Measurements from ENCODE around the gene HS3ST2.

Gene HS3ST2

DNA sequence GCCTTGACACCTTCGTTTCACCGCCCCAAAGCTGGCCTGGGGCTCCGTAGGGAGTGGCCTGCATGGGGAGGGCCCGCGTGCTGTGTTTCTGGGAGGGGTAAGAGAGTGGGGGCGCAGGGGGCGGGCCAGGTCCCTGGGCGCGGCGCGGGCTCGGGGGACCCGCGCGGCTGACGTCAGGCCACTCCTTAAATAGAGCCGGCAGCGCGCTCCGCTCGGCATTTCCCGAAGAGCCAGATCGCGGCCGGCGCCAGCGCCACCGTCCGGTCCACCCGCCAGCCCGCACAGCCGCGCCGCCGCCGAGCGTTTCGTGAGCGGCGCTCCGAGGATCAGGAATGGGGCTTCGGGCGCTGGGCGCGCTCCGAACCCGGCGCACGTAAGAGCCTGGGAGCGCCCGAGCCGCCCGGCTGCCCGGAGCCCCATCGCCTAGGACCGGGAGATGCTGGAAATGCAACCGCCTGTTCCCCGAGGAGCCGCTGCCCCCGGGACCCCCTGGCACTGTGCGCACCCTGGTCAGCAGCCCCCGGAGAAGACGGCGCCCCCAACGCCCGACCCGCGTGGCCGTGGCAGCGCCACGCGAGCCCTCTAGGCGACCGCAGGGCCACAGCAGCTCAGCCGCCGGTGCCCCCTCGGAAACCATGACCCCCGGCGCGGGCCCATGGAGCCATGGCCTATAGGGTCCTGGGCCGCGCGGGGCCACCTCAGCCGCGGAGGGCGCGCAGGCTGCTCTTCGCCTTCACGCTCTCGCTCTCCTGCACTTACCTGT lies at the start of gene HS3ST2:
Gene HS3ST2 (plus strand): TSS at position 215 of the 763 bp plus-strand sequence. CDS start 449 bp downstream, at position 664.
- no peak for DNase-seq

DNA sequence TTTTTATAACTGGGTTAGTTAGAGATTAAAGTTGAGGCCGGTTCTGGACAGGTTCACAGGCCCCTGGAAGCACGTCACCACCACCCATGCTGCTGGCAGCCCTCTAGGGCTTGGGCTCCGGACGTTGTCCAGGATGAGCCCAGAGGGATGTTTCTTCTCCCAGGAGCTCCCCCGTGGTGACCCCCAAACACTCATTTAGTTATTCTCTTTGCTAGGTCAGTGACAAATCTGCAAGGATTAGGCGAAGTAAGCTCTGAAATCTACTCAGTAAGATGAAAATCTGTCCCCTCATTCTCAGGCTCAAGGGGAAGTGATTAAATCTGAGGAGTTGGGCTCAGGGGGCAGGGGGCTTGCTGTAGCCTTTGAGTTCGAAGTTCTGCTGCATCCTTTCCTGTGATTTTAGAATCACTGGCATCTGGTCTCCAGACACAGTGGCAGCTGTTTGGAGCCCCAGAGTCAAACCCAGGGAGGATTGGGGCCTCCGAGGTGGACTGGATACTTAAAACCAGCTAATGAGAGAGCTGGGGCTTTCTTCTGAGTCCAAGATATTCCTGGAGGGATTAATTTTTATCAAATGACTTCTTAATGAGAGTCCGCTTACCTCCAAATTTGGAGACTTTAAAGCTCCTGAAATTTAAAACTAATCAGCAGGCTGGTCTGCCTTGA lies 49.2 kb upstream of the HS3ST2 start:
- DNase-seq = no peak

DNA sequence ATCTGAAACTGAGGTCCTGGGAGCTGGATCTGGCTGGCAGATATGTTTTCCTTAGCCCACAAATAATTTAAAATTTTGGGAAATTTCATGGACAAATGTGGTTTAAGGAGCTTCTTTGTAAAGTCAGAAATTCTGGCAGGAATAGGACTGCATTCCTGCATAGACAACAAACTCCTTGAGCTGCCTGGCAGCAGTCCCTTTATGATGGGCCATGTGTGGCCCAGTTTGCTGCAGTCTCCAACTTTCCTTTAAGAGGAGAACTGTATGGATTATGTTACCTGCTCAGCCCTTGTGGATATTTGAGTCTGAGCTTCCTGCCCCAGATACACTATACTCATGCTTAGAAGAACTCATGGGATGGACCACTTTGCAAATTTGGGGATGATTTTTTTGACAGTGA lies 48.5 kb upstream of the HS3ST2 start:
- no peak for DNase-seq

DNA sequence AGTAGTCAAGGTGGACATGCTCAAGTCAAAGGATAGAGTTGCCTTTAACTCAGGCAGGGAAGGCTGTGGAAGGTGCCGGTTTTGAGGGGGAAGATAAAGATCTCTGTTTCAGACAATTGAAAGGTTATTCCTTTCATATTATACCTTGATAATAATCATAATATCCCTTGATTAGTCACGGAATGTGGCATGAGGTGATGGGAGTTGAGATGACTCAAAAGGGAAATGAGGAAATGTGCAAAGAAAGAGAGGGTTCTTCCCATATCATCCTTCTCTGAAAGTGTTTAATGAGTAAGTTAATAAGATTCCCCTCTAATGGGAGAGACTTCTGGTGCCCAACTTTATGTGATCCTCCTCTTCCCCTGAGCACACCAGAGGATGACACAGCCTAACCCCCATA lies 43.1 kb upstream of the HS3ST2 start:
- DNase-seq = no peak

DNA sequence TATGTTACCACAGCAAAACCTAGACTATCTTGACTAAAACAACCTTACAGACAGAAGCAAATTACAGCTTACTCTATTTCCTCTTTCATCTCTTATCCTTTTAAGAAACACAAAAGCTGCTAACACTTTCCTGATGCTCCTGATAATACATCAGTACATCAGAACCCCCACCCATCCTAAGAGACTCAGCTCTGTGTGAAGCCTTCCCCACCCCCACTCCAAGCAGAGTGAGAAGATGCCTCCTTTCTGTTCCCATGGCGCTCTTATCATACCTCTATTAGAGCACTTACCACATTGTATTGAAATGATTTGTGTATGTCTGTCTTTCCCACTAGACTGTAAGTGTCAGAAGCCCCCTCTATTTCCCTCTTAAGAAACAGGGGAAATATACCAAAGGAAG lies 42.4 kb upstream of the HS3ST2 start:
- no peak for DNase-seq

DNA sequence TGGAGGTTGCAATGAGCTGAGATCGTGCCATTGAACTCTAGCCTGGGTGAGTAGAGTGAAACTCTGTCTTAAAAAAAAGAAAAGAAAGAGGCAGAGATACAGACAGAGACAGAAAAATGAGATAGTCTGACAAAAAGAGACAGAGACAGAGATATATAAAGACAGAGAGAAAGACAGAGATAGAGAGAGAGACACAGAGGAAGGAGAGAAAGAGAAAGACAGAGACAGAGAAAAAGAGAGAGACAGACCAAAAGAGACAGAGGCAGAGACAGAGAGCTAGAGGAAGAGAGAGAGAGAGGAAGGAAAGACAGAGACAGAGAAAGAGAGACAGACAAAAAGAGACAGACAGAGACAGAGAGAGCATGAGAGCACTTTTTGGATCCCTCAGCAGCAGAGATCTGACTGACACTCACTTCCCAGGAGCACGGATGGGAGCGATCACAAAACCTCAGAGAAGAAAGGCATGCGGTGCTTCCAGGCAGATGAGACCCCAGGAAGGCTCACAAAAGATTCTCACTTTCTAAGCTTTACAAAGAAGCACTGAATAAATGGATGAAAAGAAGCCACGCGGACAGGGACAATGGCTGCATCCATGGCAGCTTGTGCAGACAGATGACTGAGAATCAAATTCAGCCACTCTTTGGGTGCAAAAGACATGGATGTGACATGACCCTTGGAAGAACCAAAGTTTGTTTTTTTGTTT lies 38.6 kb upstream of the HS3ST2 start:
- no peak for DNase-seq

DNA sequence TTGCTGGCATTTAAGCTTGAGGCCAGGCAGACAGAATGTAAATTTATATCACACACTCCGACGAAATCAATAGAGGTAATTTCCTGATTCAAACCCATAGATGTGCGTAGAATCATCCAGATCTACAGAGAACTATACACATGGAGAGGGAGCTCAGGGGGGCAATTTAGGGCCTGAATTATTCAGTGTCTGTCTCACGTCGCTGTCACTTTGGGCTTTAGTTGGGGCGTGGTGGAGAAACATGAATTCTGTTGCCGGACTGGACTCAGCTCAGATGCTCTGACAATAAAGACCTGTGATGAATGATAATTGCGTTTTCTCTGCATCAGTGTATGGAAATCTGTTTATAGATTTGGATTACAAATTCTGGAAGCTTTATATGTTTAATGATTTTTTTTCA lies 32.5 kb upstream of the HS3ST2 start:
- DNase-seq = no peak

DNA sequence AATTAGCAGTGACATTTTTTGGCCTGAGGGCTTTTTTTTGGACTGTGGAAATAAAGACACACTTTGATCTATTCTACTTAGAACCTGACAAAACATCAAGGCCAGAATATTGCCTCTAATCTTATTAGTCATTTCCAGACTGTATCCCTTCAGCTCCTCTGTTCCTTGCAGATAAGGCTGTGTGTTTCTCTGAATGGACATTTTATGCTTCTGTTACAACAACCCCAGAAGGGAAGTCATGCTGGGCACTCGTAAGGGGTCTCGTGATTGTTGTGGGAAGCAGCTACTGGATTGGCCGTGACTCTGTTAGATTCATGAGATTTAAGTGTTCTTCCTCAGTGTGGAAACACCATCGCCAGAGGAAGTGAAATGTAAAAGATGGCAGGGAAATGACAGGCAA lies 31.6 kb upstream of the HS3ST2 start:
- no peak for DNase-seq

DNA sequence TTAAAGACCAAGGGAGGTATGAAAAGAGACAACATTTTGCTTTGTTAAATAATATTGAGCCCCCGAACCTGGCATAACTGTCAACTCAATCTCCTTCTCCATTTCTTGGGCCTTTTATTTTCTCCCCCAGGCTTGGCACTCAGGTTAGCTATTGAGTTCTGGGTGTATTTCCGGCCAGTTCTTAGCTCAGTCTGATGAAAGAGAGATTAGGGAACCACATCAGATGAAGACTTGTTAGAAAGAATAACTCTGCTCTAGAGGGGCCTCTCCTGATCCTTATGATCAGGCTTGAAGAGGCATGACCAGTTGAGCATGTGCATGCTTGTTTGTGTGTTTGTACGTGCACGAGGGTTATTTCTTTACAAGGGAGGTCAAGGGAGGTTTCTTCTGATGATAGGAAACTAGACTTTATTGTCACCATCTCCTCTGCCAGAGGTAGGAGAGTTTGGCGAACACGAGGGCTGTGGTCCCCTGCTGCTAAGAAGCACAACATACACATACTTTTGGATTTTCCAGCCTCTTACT lies 29.2 kb upstream of the HS3ST2 start:
- DNase-seq = no peak

DNA sequence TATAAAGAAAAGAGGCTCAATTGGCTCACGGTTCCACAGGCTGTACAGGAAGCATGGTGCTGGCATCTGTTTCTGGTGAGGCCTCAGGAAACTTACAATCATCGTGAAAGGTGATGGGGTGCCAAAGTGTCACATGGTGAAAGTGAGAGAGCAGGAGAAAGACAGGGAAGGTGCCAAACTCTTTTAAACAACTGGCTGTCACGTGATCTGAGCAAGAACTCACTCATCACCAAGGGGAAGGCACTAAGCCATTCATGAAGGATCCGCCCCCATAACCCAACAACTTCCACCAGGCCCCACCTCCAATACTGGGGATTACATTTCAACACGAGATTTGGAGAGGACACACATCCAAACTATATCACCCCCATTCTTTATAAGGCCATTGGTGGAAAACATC lies 28.4 kb upstream of the HS3ST2 start:
- DNase-seq = no peak

DNA sequence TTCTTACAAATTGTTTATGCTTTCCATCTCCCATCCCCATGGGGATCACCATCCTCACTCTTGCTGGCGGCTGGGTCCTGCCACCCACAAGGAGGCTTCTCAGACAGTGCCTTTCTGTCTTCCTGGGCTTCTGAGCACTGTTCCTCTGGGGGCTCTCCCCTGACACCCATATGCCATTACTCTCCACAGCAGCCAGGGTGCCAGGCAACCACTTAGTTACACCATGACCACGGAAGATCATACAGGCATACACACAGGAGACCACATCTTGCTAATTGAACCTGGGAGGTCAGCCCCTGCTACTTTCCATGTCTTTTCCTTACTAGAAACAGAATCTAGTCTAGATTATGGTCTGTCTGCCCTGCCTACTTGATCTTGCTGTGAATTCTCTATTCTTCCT lies 27.7 kb upstream of the HS3ST2 start:
- DNase-seq = no peak

DNA sequence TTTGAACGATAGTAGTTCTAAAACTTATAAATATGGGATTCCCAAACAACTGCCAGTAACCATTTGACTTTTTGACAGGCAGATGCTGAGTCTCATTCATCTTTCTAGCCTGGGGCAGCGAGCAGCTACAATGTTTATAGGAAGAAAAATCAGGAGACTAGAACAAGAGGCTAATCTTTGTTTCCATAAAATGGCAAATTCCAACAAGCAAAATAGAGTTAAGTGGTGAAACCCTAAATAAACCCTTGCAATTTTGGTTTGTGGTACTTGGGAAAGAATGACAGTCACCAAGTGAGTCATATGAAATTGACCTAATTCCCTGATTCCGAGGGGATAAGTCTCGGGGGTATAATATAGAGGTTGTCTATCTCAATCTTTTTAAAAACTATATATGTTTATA lies 27.3 kb upstream of the HS3ST2 start:
- no peak for DNase-seq

DNA sequence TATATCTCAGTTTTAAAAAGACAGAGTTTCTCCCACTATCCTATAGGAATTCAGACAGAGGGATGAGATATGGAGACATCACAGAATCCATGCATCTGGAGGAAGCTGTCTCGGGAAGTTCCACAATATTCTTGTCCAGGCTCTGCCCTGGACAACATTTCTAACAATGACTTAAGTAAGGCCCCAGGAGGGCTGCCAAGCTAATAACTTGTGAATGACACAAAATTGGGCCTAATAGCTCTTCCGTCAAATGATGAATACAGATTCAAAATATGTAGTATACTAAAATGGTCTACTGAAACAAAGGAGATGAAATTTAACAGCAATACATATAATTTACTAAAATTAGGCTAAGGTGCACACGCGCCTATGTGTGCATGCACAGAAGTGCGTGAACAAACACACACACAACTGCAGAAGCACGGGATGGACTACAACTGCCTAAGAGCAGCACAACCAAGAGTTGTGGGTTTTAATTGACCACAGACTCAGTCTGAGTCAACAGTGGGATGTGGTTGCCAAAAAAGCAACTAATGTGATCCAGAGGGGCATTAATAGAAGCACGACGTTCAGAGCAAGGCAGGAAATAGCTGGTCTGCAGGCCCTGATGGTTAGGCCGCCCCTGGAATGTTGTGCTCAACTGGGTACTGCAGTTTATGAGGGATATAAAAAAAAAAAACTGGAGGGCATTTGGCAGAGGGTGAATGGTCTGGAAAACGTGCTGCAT lies 26.3 kb upstream of the HS3ST2 start:
- no peak for DNase-seq

DNA sequence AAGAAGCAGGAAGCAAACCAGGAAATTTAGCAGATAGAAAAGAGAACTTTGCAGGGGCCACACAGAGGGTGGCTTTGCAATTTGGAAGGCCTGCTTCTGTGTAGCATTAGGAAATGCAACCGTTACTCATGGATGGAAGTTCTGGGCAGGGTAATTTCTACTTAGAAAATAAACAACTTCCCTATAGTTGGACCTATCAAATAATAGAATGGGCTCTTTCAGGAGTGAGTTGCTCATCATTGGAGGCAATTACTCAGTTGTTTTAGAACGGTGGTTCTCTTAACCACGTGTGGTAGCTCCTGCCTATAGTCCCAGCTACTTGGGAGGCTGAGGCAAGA lies 25.8 kb upstream of the HS3ST2 start:
- no peak for DNase-seq

DNA sequence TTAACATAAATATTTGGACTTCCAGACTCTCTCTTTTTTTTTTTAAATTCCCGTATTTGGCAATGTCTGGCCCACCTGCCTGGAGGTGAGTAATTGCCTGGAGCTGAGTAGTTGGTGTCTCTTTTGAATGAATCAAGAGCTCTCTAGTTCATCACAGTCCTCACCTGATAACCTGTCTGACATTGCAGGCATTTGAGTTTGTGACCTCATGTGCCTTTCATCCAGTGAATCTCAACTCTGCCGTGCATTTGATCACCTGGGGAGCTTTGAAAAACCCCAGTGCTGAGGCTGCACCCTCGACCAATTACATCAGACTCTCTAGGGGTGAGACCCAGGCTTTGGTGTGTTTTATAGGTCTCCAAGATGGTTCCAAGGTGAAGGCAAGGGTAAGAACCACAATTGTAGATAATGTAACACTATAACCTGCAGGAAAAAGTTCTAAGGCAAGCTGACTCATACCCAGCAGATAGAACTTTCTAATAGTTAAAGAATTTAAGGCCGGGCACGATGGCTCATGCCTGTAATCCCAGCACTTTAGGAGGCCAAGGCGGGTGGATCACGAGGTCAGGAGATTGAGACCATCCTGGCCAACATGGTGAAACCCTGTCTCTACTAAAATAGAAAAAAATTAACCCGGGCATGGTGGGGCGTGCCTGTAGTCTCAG lies 24.5 kb upstream of the HS3ST2 start:
- DNase-seq = no peak

DNA sequence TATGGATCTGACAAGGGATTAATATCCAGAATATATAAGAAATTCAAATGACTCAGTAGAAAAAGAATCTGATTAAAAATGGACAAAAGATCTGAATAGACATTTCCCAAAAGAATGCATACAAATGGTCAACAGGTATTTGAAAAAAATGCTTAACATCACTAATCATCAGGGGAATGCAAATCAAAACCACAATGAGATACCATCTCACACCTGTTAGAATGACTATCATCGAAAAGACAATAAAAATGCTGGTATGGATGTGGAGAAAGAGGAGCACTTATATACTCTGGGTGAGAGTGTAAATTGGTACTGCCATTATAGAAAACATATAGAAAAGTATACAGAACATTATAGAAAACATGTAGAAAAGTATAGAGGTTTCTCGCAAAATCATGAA lies 16.4 kb upstream of the HS3ST2 start:
- DNase-seq = no peak

DNA sequence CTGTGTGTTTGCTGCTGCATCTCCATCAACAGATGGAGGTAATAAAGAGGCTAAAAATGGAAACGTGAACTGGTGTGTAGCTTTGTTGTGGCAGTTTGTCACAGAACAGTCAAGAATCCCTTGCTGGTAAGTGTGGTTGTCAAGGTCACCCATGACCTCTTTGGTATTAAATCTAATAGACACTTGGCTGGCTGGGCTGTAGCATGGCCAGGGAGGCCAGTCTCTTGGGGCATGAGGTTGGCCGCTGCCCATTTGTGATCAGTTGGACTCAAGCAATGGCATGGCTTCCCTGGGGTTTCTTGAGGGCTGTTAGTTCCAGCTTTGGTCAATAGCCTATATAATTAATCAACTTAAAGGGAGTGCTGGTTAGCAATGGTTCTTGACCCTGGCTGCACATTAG lies 14.8 kb upstream of the HS3ST2 start:
- DNase-seq = no peak

DNA sequence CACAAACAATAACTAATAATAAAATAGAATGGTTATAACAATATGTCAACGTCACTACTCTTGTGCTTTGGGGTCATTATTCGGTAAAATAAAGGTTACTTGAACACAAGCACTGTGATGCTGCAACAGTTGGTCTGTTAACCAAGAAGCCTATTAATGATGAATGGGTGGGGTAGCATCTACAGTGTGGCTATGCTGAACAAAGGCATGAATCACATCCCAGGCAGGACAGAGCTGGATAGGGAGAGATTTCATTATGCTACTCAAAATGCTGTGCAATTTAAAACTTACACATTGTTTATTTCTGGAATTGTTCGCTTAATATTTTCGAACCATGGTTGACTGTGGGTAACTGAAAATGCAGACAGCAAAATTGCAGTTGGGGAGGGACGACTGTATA lies 9.1 kb upstream of the HS3ST2 start:
- DNase-seq = no peak

DNA sequence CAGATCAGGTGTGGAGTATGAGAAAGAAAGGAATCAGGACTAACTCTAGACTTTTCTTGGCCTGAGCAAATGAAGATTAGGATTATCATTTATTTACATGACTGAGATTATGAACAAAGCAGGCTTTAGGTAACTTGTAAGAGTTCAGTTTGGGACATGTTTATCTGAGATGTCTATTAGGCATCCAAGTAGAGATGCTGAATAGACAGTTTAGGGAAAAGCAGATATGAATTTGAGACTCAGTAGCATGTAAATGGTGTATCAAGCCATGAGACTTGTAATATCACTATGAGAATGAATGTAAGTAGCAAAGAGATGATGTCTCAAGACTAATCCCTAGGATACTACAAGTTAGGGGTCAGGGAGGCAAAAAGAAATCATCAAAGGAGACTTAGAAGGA lies 8.6 kb upstream of the HS3ST2 start:
- no peak for DNase-seq

DNA sequence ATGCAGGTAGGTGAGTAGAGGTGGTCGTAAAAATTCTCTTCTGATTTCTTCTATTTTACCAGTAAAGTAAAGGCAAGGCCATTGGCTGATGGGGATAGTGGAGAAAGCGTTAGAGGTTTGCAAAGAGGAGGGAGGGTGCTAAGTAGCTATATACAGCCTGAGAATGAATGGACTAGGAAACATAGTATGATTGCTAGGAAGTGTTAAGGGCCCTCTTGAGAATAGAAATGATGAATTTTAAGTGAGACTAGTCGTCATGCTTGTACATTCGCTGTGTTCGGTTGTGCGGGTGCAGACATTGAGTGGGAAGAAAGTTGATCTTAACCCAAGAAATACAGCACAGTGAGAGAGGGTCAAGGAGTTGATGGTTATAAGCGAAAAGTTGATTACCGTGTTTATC lies 7.2 kb upstream of the HS3ST2 start:
- DNase-seq = no peak

DNA sequence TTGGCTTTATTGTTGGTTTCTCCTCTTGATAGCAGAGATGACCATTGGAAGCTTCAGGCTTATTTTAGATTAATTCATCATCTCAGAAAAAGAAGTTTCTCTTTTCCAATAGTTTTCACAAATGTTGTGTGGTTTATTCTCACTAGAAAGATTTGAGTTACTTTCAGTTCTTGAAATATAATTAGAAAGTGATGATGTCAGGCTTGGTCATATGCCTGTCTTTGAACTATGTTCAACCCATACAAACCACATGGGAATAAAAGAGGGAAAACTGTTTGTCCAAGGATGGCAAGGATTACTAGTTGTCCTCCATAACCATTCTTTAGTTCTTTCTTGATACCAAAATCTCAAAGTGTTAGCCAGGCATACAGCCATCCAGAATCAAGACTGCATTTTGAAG lies 3.7 kb upstream of the HS3ST2 start:
- DNase-seq = no peak

DNA sequence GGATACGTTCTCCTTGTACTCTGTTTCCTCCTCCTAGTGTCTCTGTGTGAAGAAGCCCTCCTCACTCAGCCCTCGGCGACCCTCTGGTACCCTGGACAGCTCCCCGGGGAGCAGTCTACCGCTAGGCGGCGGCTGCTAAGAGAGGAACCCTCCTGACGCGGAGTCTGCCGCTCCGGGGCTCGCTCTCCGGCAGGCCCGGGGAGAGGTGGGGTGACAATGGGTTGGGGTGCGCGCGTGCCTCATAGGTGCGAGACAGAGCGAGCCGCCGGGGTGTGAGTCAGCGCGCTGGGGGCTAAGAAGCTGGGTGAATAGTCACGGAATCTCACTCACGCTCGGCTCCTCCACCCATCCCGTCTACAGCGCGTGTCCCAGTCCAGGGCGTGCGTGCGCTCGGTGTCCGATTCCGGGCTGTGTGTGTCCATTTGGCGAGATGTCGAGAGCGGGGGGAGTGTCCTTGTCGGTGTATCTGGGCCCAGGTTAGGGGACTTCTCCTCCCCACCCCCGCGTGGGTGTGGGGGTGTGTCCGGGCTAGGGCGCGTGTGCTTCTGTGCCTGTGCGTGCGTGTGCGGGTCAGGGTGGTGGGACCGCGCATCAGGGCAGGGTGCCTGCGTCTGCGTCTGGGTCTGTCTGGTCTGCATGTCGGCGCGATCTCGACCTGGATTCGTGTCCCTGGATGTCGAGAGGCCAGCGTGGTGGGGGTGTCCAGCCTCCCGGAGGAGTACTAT lies 577 bp upstream of the HS3ST2 start:
- no peak for DNase-seq

Measured in NCI-H1694 treated with DMSO at 0.1 percent for 48 hours (cell line).